Keratinocyte (primary cell): ENCODE data around the gene LSP1. TPM values are rescaled to one million over a fixed set of nuclear protein-coding genes. Genes with fewer than 3 reads are reported as not detected.

Experiments used
- DNase-seq: peaks from one replicate; pipeline ENCODE4 v3.0.0-alpha.2; 2011; ENCODE audit warnings: low read depth, missing footprints, low spot score
- FAIRE-seq: peaks from 2 replicates; lab custom pipeline; 2011; peaks lifted over from hg19 to GRCh38; lab: Jason Lieb, UNC
- H2AFZ ChIP-seq: 2 replicates; pipeline ENCODE4 v1.6.0; 2012; ENCODE audit warnings: low read length, control low read depth, inconsistent platforms; ENCODE audit not compliant: control insufficient read depth
- H3K27ac ChIP-seq: 2 replicates; pipeline ENCODE4 v1.5.1; 2011; ENCODE audit warnings: low read length; ENCODE audit not compliant: control insufficient read depth, insufficient read depth
- H3K27me3 ChIP-seq: 3 replicates; pipeline ENCODE4 v1.6.0; 2011; ENCODE audit warnings: low read length; ENCODE audit not compliant: control insufficient read depth, insufficient read depth; ENCODE audit errors: extremely low read depth
- H3K36me3 ChIP-seq, 2 experiments: 2 replicates in 1 of 2; 3 replicates in 1 of 2; pipeline ENCODE4 v1.5.1; 2011; ENCODE audit warnings: low read length in 2 of 2, mild to moderate bottlenecking in 1 of 2; ENCODE audit not compliant: control insufficient read depth in 2 of 2, insufficient read depth in 2 of 2; ENCODE audit errors: extremely low read depth in 1 of 2
- H3K4me1 ChIP-seq: 3 replicates; pipeline ENCODE4 v1.5.1; 2011; ENCODE audit warnings: low read length; ENCODE audit not compliant: control insufficient read depth, insufficient read depth; ENCODE audit errors: extremely low read depth
- H3K4me2 ChIP-seq: 3 replicates; pipeline ENCODE4 v1.6.0; 2011; ENCODE audit warnings: low read depth, low read length; ENCODE audit not compliant: control insufficient read depth, insufficient read depth; ENCODE audit errors: extremely low read depth
- H3K4me3 ChIP-seq, 3 experiments: fragments of 200-600 bp in 1 of 3; sonication (generic) in 1 of 3; 2 replicates in 2 of 3; 3 replicates in 1 of 3; pipeline ENCODE4 v1.5.1; 2011 to 2016; ENCODE audit warnings: low read length in 3 of 3, mild to moderate bottlenecking in 3 of 3, control low read depth in 2 of 3, inconsistent platforms in 1 of 3, low read depth in 1 of 3, mixed read lengths in 1 of 3, mixed run types in 1 of 3, moderate library complexity in 1 of 3; ENCODE audit not compliant: control insufficient read depth in 2 of 3, insufficient read depth in 2 of 3; ENCODE audit errors: extremely low read depth in 1 of 3
- H3K79me2 ChIP-seq: 2 replicates; pipeline ENCODE4 v1.6.0; 2012; ENCODE audit warnings: low read length; ENCODE audit not compliant: control insufficient read depth, insufficient read depth
- H3K9ac ChIP-seq: 3 replicates; pipeline ENCODE4 v1.6.0; 2011; ENCODE audit warnings: low read length; ENCODE audit not compliant: control insufficient read depth, insufficient read depth; ENCODE audit errors: extremely low read depth
- H3K9me1 ChIP-seq: 3 replicates; pipeline ENCODE4 v1.6.0; 2011; ENCODE audit warnings: low read length; ENCODE audit not compliant: control insufficient read depth, insufficient read depth; ENCODE audit errors: extremely low read depth
- H3K9me3 ChIP-seq: 2 replicates; pipeline ENCODE4 v1.5.1; 2012; ENCODE audit warnings: low read depth, low read length; ENCODE audit not compliant: control insufficient read depth
- H4K20me1 ChIP-seq: 3 replicates; pipeline ENCODE4 v1.6.0; 2011; ENCODE audit warnings: low read length; ENCODE audit not compliant: control insufficient read depth, insufficient read depth; ENCODE audit errors: extremely low read depth
- EZH2 ChIP-seq: IDR thresholded peaks from one replicate; pipeline ENCODE4 v1.6.1; 2012; ENCODE audit warnings: inconsistent platforms, mild to moderate bottlenecking, low read length, moderate library complexity
- dilution Hi-C: fragments of 300-500 bp; cut with MboI; formaldehyde crosslinking; loops from one replicate; pipeline ENCODE4 v1.7.0; 2020; ENCODE audit warnings: low sequenced_read_pairs; ENCODE audit not compliant: extremely low pct_ligation_motif_present
- polyA plus RNA-seq, 5 experiments: library from polyadenylated mRNA; depleted of rRNA in 3 of 5; stranded (reverse) in 3 of 5; stranded (forward) in 1 of 5; unstranded in 1 of 5; fragments of >200 nt; gene quantifications; 1 replicate in 1 of 5; 2 replicates in 3 of 5; 3 replicates in 1 of 5; pipeline versions ENCODE4 v1.2.1 to v1.2.3, GENCODE V29; 2011 to 2012; ENCODE audit warnings: missing spikeins in 2 of 5, low read depth in 1 of 5, low replicate concordance in 1 of 5
- TF ChIP-seq, protein P1 (sequence below), 3 experiments: IDR thresholded peaks in 1 of 3; conservative IDR thresholded peaks in 1 of 3; optimal IDR thresholded peaks in 1 of 3; 2 replicates in 2 of 3; 3 replicates in 1 of 3; pipeline versions ENCODE3 to v1.5.1; 2011; ENCODE audit warnings: low read length in 3 of 3, mild to moderate bottlenecking in 3 of 3, moderate library complexity in 2 of 3, control low read depth in 1 of 3, inconsistent platforms in 1 of 3; ENCODE audit not compliant: insufficient read depth in 2 of 3; ENCODE audit errors: extremely low read depth in 1 of 3

The LSP1 gene
- polyA plus RNA-seq, 1 donor (not counting 4 experiments of a cell fraction or from before 2014, with no cell fraction given): 0.94 TPM

DNA sequence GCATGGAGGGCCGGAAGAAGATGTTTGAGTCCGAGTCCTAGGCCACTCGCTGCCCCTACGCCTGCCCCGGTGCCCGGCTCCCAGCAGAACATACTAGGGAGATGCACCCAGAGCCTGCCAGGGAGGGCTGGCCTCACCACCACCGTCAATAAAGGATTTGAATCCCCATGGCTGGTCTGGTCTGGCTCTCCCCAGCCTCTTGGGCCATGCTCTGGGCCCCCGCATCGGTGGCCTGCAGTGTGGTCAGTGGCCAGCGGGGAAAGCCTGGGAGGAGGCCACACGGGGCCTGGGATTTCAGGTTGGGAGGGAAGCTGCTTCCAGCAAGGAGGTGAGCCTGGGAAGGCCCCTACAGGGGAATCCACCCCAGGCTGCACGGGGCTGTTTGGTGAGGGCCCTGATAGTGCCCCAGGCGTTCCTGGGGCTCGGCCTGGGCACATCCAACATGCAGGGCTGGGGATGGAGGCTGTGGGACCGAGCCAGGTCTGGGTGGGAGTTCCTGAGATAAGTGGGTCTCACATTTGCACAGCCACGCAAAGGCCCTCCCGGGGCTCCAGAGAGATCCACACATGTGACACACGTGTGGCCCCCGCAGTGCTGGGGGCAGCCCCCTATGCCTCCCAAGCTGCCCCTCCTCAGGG lies 11.3 kb upstream of the LSP1 start:
- no peak overlapping the region for H3K9ac ChIP-seq
- no peak for FAIRE-seq
- dilution Hi-C loops: no loop called here

DNA sequence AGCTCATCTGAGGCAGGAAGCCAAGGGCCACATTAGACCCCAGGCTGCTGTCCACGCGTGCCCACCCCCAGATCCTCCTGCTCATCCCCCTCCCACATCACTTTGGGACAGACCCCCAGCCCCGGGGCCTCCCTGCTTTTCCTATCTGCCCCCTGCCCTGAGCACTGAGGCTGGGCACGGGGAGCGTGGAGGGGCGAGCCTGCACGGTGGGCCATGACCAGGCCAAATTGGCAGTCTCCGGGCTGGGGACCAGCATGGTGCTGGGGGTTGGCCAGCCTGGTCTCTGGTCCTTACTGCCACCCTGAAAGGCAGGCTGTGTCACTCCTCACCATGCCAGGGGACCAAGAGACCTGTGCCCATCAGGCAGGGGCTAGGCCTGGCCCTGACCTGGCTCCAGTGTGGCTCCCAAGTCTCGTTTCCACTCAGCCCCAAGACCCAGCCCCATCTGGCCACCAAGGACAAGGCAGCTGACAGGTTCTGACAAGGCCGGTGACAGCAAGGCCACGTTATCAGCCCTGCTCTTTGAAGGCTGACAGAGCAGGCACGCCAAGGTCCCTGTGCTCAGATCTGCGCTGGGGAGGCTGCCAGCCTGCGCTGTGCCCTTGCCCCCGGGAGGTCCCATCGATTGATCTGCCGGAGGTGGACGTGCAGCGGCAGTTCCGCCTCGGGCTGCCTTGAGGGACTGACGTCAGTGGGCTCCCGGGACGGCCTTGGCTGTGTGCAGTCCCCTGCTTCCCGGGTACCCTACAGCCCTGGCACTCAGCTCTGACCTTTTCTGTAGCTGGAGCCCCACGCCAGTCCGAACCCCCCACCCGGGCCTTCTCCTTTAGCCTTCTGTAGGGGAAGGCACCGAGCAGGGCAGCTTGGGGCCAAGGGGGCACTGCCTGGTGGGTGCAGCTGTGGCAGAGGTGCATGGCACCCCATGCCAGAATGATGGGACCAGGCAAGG lies 10.5 kb upstream of the LSP1 start:
- H3K27ac ChIP-seq: peak overlapping the region; percentile 14

More for the DNA sequence above, 11.3 kb upstream of the LSP1 start:
- Histone ChIP-seq H3K9me3 (no peaks in the 10 kb centered on the region), H4K20me1 (no peaks in the 10 kb centered on the region), H3K27ac (no peak overlapping the region), H2AFZ (no peak overlapping the region), H3K79me2 (peaks cover 2% of the 10 kb centered on the region), H3K4me3 (no peak overlapping the region), H3K9me1 (no peaks in the 10 kb centered on the region), H3K4me1 (peaks cover 43% of the 10 kb centered on the region), H3K4me2 (no peak overlapping the region), H3K36me3 (no peaks in the 10 kb centered on the region), H3K27me3 (no peaks in the 10 kb centered on the region)
- DNase-seq: no peak
- no peak for TF ChIP-seq EZH2
- TF ChIP-seq, protein P1, sequence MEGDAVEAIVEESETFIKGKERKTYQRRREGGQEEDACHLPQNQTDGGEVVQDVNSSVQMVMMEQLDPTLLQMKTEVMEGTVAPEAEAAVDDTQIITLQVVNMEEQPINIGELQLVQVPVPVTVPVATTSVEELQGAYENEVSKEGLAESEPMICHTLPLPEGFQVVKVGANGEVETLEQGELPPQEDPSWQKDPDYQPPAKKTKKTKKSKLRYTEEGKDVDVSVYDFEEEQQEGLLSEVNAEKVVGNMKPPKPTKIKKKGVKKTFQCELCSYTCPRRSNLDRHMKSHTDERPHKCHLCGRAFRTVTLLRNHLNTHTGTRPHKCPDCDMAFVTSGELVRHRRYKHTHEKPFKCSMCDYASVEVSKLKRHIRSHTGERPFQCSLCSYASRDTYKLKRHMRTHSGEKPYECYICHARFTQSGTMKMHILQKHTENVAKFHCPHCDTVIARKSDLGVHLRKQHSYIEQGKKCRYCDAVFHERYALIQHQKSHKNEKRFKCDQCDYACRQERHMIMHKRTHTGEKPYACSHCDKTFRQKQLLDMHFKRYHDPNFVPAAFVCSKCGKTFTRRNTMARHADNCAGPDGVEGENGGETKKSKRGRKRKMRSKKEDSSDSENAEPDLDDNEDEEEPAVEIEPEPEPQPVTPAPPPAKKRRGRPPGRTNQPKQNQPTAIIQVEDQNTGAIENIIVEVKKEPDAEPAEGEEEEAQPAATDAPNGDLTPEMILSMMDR (optimal IDR thresholded peaks at IDR 0.05 in 1 of 3, IDR thresholded peaks at IDR 0.05 in 1 of 3, conservative IDR thresholded peaks at IDR 0.05 in 1 of 3; ENCODE audit: extremely low read depth in 1 of 3, insufficient read depth in 2 of 3, low read length in 3 of 3): no peak

More for the DNA sequence above, 10.5 kb upstream of the LSP1 start:
- Histone ChIP-seq H4K20me1 (no peaks in the 10 kb centered on the region), H3K4me1 (peaks cover 35% of the 10 kb centered on the region), H3K4me3 (no peak overlapping the region), H3K9me1 (no peaks in the 10 kb centered on the region), H3K36me3 (no peaks in the 10 kb centered on the region), H2AFZ (no peak overlapping the region), H3K9me3 (no peaks in the 10 kb centered on the region), H3K4me2 (peak overlapping the region; percentile 73), H3K9ac (no peak overlapping the region), H3K79me2 (no peaks in the 10 kb centered on the region), H3K27me3 (no peaks in the 10 kb centered on the region)
- no peak for FAIRE-seq
- dilution Hi-C loops: no loop called here
- TF ChIP-seq EZH2: no peak
- TF ChIP-seq, protein P1 (optimal IDR thresholded peaks at IDR 0.05 in 1 of 3, IDR thresholded peaks at IDR 0.05 in 1 of 3, conservative IDR thresholded peaks at IDR 0.05 in 1 of 3; ENCODE audit: extremely low read depth in 1 of 3, insufficient read depth in 2 of 3, low read length in 3 of 3): no peak
- DNase-seq: no peak
